Astrocyte of the spinal cord (primary cell): Measurements from ENCODE around the gene SH3BGR.
"Not testable (repeated sequence)": the region's sequence is repeated elsewhere in the genome, so short reads cannot be mapped to it uniquely, and the experiment has no call there.

Experiments
- DNase-seq: peaks from one replicate; pipeline ENCODE4 v3.0.0; 2011; ENCODE audit warnings: low read depth, low spot score
- H3K4me3 ChIP-seq: 2 replicates; pipeline ENCODE4 v1.5.1; 2011; ENCODE audit warnings: low read depth, mild to moderate bottlenecking, low read length, moderate library complexity
- in situ Hi-C: cut with HindIII; loops from 2 replicates; pipeline ENCODE4 v1.10.0; 2017; ENCODE audit warnings: low sequenced_read_pairs
- TF ChIP-seq, protein P1 (sequence below): IDR thresholded peaks from 2 replicates; pipeline ENCODE4 v1.5.1; 2012; ENCODE audit warnings: low read depth, mild to moderate bottlenecking, low read length, inconsistent platforms

The SH3BGR gene

DNA sequence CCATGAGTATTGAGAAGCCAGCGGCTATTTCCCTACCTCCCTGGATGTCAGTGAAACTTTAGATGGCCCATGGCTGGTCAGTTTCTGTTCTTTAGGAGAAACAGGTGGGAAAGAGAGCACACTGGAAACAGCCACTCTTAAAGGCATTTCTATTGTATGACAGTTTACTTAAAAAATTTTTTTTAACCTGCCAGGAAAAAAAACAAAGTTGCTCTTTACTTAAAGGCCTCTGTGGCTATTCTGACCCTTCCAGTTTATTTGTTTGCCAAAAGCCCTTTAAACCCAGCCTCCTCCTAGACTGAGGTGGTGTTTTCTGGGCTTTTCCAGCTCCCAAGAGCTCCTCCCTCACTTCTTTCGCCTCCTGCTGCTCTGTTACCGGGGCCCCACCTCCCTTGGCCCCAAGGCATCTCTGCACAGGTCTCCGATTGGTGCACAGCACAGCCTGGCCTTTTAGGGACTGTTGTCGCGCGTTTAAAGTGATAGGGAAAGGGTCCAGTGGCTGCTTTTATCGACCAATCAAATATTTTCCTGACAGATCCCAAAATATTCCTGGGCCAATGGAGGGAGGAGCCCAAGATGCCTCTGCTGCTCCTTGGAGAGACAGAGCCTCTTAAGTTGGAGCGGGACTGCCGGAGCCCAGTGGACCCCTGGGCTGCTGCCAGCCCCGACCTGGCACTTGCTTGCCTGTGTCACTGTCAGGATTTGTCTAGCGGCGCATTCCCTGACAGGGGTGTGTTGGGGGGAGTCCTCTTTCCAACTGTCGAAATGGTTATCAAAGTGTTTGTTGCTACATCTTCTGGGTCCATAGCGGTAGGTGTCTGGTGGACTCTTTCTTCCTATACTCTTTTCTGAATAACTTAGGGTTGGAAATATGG, at the start of gene SH3BGR:
Gene SH3BGR (plus strand): TSS at position 639 of the 875 bp plus-strand sequence. CDS start 127 bp downstream, at position 766.
- no peak within 1 kb of the TSS for H3K4me3 ChIP-seq
- TF ChIP-seq, protein P1, sequence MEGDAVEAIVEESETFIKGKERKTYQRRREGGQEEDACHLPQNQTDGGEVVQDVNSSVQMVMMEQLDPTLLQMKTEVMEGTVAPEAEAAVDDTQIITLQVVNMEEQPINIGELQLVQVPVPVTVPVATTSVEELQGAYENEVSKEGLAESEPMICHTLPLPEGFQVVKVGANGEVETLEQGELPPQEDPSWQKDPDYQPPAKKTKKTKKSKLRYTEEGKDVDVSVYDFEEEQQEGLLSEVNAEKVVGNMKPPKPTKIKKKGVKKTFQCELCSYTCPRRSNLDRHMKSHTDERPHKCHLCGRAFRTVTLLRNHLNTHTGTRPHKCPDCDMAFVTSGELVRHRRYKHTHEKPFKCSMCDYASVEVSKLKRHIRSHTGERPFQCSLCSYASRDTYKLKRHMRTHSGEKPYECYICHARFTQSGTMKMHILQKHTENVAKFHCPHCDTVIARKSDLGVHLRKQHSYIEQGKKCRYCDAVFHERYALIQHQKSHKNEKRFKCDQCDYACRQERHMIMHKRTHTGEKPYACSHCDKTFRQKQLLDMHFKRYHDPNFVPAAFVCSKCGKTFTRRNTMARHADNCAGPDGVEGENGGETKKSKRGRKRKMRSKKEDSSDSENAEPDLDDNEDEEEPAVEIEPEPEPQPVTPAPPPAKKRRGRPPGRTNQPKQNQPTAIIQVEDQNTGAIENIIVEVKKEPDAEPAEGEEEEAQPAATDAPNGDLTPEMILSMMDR, result no peak
- in situ Hi-C loops, result no loop called here
- no peak for DNase-seq

DNA sequence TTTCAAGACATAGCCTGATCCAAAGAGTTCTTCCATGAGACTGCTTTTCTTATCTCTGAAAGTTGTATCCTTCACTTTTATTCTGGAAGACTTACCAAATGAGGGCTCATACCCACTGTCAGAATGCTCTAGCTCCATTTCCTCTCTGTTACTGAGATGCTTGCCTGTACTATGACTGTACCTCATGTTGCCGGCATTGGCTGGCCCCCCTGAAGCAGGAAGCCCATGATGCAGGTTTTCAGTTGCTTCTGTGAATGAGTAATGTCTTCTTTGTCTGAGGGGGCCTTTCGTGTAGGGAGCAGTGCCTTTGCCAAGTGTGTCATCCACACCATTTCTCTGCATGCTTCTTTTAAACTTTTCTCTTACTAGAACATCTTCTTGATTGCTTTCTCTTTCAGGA, 45.7 kb upstream of the SH3BGR start:
- TF ChIP-seq, protein P1, result no peak
- DNase-seq, result no peak
- in situ Hi-C loops, result no loop called here
- no peak overlapping the region for H3K4me3 ChIP-seq

DNA sequence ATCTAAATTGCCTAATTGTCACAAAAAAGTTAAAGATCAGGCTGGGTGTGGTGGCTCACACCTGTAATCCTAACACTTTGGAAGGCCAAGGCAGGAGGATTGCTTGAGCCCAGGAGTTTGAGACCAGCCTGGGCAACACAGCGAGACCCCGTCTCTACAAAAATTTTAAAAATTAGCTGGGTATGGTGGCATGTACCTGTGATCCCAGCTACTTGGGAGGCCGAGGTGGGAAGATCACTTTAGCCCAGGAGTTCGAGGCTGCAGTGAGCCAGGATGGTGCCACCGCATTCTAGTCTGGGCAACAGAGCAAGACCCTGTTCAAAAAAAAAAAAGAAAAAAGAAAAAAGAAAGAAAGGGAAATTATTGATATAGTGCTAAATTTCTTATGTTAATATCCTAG, 32.6 kb upstream of the SH3BGR start:
- H3K4me3 ChIP-seq, in situ Hi-C loops, DNase-seq: not testable (repeated sequence)

DNA sequence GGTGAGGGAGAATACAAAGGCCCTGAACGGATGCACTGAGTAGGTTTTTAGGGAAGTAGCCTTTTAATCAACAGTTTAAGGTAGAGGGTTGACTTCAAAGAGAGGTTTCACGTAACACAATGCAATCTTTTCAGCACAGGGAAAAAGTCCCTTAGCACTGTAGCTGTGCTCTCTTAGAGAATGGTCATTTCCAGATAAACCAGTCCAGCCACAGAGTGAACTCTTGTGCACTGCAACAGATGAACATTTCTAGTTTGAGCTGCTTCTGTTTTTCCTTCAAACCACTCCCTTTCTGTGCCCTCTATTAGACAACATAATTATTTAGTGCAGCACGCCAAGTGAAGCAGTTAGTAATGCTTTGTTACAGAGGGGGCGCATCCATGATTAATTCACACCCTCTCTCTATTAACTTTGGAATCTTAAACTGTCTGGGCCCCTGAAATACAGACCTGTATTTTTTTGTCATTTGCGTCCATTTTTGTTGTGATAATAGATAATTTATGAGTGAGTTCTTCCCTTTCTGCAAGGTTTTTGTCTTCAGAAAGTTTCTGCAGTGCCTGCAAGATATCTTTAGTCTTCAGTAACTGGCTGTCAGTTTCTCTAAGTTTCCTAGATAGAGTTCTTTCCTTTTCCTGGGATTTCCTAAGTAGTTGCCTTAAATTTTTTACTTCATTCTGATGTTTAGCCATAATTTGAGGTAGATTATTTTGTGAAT, 29.1 kb upstream of the SH3BGR start:
- no peak for DNase-seq
- TF ChIP-seq, protein P1, result no peak
- in situ Hi-C loops, result no loop called here
- H3K4me3 ChIP-seq, result no peak overlapping the region

DNA sequence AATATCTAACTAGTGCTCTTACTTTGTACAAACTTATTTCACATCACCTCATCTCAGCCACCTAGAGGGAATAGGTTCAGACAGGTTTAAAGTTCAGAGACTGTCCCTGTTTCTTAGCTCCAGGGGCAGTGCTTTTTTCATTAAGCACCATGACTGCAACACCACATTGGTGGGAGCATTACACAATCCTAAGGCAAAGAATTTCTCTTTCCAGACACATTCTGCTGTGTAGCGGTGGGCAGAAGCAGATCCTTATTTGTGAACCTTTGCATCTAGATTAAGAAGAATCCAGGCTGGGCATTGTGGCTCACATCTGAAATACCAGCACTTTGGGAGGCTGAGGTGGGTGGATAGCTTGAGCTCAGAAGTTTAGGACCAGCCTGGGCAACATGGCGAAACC, 22.3 kb upstream of the SH3BGR start:
- in situ Hi-C loops, result no loop called here
- H3K4me3 ChIP-seq, result no peak overlapping the region
- DNase-seq, result no peak
- TF ChIP-seq, protein P1, result no peak

DNA sequence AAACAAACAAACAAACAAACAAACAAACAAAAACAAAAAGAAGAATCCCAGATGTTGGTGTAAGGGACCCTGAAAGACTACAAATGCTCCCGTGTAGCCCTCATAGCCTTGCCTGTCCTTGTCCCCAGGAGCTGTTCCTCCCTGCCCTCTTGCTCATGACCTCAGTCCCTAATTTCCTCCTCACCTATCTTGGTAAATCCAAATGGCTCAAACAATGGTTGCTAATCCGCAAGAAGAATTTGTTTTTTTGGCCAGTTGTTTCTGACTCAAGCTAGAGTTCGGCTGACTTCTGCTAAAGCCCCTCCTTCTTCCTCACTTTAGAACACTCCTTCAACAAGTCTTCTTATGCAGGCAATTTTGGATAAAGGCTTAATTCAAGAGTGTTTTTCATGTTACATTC, 21.8 kb upstream of the SH3BGR start:
- in situ Hi-C loops, result no loop called here
- DNase-seq, result no peak
- TF ChIP-seq, protein P1, result no peak
- no peak overlapping the region for H3K4me3 ChIP-seq

DNA sequence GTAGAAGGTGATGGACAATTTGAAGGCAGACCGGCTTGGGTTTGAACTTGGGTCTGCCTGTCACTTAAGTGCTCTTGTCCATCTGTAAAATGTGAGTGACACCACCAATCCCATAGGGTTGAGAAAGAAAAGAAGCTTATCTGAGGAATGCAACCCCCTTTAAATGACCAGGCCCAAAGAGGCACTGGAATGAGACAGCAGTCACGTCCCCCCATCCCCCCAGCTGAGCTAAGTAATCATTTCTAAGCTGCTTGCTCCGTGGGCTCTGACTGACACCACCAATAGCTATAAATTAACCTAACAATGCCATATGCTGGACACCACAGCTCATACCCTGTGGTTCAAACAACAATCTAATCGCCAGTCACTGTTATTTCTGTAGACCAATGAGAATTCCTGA, 21.3 kb upstream of the SH3BGR start:
- no peak for DNase-seq
- no peak overlapping the region for H3K4me3 ChIP-seq
- in situ Hi-C loops, result no loop called here
- TF ChIP-seq, protein P1, result no peak
